K562 (cell line): ENCODE data around the gene DRC1. TPM values are rescaled to one million over a fixed set of nuclear protein-coding genes. Genes with fewer than 3 reads are reported as not detected.

Experiments used
- AFF4 ChIP-seq: sonication (generic); formaldehyde crosslinking; IDR thresholded peaks from 2 replicates; pipeline ENCODE4 v1.8.0; 2023; ENCODE audit warnings: mild to moderate bottlenecking, missing genetic modification reagents
- CREM ChIP-seq: IDR thresholded peaks from 2 replicates; pipeline ENCODE4 v1.6.1; 2014; ENCODE audit warnings: antibody characterized with exemption, low read depth
- ETV6 ChIP-seq, 3 experiments: fragments of 150-350 bp in 1 of 3; sonication (generic) in 1 of 3; formaldehyde crosslinking in 1 of 3; IDR thresholded peaks; 2 replicates each; pipeline versions ENCODE4 v1.6.1 to v1.8.0; 2014 to 2022; ENCODE audit warnings: borderline replicate concordance in 2 of 3, low read depth in 2 of 3, antibody characterized with exemption in 1 of 3, low read length in 1 of 3, mild to moderate bottlenecking in 1 of 3, missing genetic modification reagents in 1 of 3
- FOXP4 ChIP-seq: sonication (generic); formaldehyde crosslinking; IDR thresholded peaks from 2 replicates; pipeline ENCODE4 v1.8.0; 2022; ENCODE audit warnings: mild to moderate bottlenecking, missing genetic modification reagents, borderline replicate concordance
- GABPB2 ChIP-seq: fragments of 250-450 bp; sonication (Bioruptor Pico); conservative IDR thresholded peaks from 2 replicates; pipeline ENCODE4 v1.5.1; 2021; ENCODE audit warnings: mild to moderate bottlenecking
- HES1 ChIP-seq: fragments of 450-650 bp; IDR thresholded peaks from 2 replicates; pipeline ENCODE4 v1.6.1; 2016; ENCODE audit warnings: low read depth, mild to moderate bottlenecking, moderate library complexity
- KLF16 ChIP-seq: IDR thresholded peaks from 2 replicates; pipeline ENCODE4 v1.6.1; 2016; ENCODE audit warnings: antibody characterized with exemption
- MAZ ChIP-seq, 2 experiments: fragments of 450-650 bp in 1 of 2; sonication (generic) in 1 of 2; formaldehyde crosslinking; IDR thresholded peaks in 1 of 2; conservative IDR thresholded peaks in 1 of 2; 2 replicates each; pipeline versions ENCODE4 v1.4.0 to v1.5.0; 2020; ENCODE audit warnings: mild to moderate bottlenecking in 1 of 2, missing genetic modification reagents in 1 of 2
- MXD1 ChIP-seq: fragments of 250-450 bp; sonication (Bioruptor Pico); IDR thresholded peaks from 2 replicates; pipeline ENCODE4 v1.8.0; 2021; ENCODE audit warnings: borderline replicate concordance, mild to moderate bottlenecking, moderate library complexity; ENCODE audit not compliant: poor library complexity, severe bottlenecking
- NCOA1 ChIP-seq: fragments of 450-650 bp; IDR thresholded peaks from 2 replicates; pipeline ENCODE4 v1.6.1; 2016; ENCODE audit warnings: low read depth
- RBM15 ChIP-seq: fragments of 200-400 bp; formaldehyde crosslinking; IDR thresholded peaks from 2 replicates; pipeline ENCODE4 v1.6.1; 2018; ENCODE audit warnings: mild to moderate bottlenecking, low read length, moderate library complexity; ENCODE audit not compliant: insufficient read depth
- RBM25 ChIP-seq: fragments of 200-400 bp; formaldehyde crosslinking; IDR thresholded peaks from 2 replicates; pipeline ENCODE4 v1.6.1; 2018; ENCODE audit warnings: low read length, low read depth, moderate library complexity; ENCODE audit not compliant: severe bottlenecking
- SRSF3 ChIP-seq: fragments of 200-400 bp; formaldehyde crosslinking; IDR thresholded peaks from 2 replicates; pipeline ENCODE4 v1.6.1; 2016; ENCODE audit warnings: mild to moderate bottlenecking, low read length, moderate library complexity; ENCODE audit not compliant: insufficient read depth
- TAF9B ChIP-seq: fragments of 450-650 bp; IDR thresholded peaks from 2 replicates; pipeline ENCODE4 v1.6.1; 2018; ENCODE audit warnings: mild to moderate bottlenecking; ENCODE audit not compliant: partially characterized antibody
- TBL1XR1 ChIP-seq, 2 experiments: IDR thresholded peaks; 2 replicates each; pipeline ENCODE4 v1.6.1; 2012; ENCODE audit warnings: improper control_type of control experiment in 2 of 2, low read length in 2 of 2, mild to moderate bottlenecking in 1 of 2
- TCF7L2 ChIP-seq: fragments of 150-350 bp; IDR thresholded peaks from 2 replicates; pipeline ENCODE4 v1.6.1; 2016; ENCODE audit warnings: low read depth, mild to moderate bottlenecking, low read length, moderate library complexity
- TEAD4 ChIP-seq, 2 experiments: sonication (generic) in 1 of 2; formaldehyde crosslinking in 1 of 2; IDR thresholded peaks; 2 replicates each; pipeline versions ENCODE4 v1.6.1 to v1.8.0; 2012 to 2022; ENCODE audit warnings: borderline replicate concordance in 1 of 2, inconsistent platforms in 1 of 2, low read length in 1 of 2, mild to moderate bottlenecking in 1 of 2, missing genetic modification reagents in 1 of 2
- TRIM24 ChIP-seq, 2 experiments: fragments of 450-650 bp; IDR thresholded peaks; 2 replicates each; pipeline ENCODE4 v1.6.1; 2016
- ZNF197 ChIP-seq: fragments of 200-800 bp; sonication (Bioruptor generic); IDR thresholded peaks from 2 replicates; pipeline ENCODE4 v1.6.1; 2016; ENCODE audit warnings: low read depth, missing genetic modification characterization, missing compliant biosample characterization
- ZNF79 ChIP-seq: fragments of 250-450 bp; sonication (Bioruptor Pico); IDR thresholded peaks from 2 replicates; pipeline ENCODE4 v1.4.0; 2020; ENCODE audit warnings: low read depth, mild to moderate bottlenecking, moderate library complexity
- polyA plus RNA-seq, 8 experiments: library from polyadenylated mRNA; depleted of rRNA in 4 of 8; stranded (reverse) in 5 of 8; unstranded in 3 of 8; fragments of >200 nt; fragmentation: Nextera tagmentation in 2 of 8; fragmentation: Illumina TruSeq in 1 of 8; extraction: Ambion mirVana in 2 of 8; extraction: Trizol in 1 of 8; gene quantifications; 2 replicates each; pipeline versions ENCODE4 v1.2.1 to v1.2.3, GENCODE V29; 2011 to 2014; ENCODE audit warnings: inconsistent platforms in 1 of 8, missing spikeins in 1 of 8
- total RNA-seq, 7 experiments: library from RNA; depleted of rRNA in 6 of 7; stranded (reverse); fragments of >200 nt in 6 of 7; fragmentation: Illumina TruSeq in 2 of 7; extraction: Trizol in 2 of 7; gene quantifications; 2 replicates each; pipeline versions ENCODE4 v1.2.1 to v1.2.3, GENCODE V29; 2011 to 2021; ENCODE audit warnings: low replicate concordance in 1 of 7

Gene DRC1
- total and polyA plus RNA-seq, 9 of the 15 experiments (the other 6 are each of a cell fraction or from before 2014, with no cell fraction given), result 0.07 to 0.10 TPM; not detected in 7

- TF ChIP-seq MXD1 (CRISPR knock-in tag), result no peak
- no peak for TF ChIP-seq GABPB2 (CRISPR knock-in tag)
- TF ChIP-seq SRSF3, result no peak
- TF ChIP-seq TEAD4 (IDR thresholded peaks at IDR 0.05; ENCODE audit: low read length), result peak; percentile 79
- no peak for TF ChIP-seq TEAD4 (CRISPR knock-in tag; IDR thresholded peaks at IDR 0.05; ENCODE audit: borderline replicate concordance)
- TF ChIP-seq ZNF197, result 0 out of 2 replicates have a peak, but pooled peaks have one; percentile 23
- no peak for TF ChIP-seq FOXP4 (CRISPR knock-in tag)
- TF ChIP-seq CREM, result peak; percentile 80
- peak; percentile 83 for TF ChIP-seq RBM25
- TF ChIP-seq ETV6 (IDR thresholded peaks at IDR 0.05; ENCODE audit: borderline replicate concordance in 1 of 2, low read depth in 2 of 2, low read length in 1 of 2), result no peak
- no peak for TF ChIP-seq ETV6 (CRISPR knock-in tag; IDR thresholded peaks at IDR 0.05; ENCODE audit: borderline replicate concordance)
- TF ChIP-seq NCOA1, result peak; percentile 70; the same call in 1 of the 2 replicates
- no peak for TF ChIP-seq TCF7L2
- no peak for TF ChIP-seq AFF4
- peak in 1 of 2 experiments; percentile 28; a peak in 1 of 4 replicates for TF ChIP-seq TBL1XR1 (IDR thresholded peaks at IDR 0.05; ENCODE audit: low read length in 2 of 2)
- peak; percentile 30 for TF ChIP-seq TAF9B
- no peak for TF ChIP-seq RBM15
- peak; percentile 80 for TF ChIP-seq KLF16
- TF ChIP-seq ZNF79 (CRISPR knock-in tag), result no peak
- peak; percentile 78 for TF ChIP-seq HES1
- TF ChIP-seq MAZ (CRISPR knock-in tag; conservative IDR thresholded peaks at IDR 0.05 in 1 of 2, IDR thresholded peaks at IDR 0.05 in 1 of 2), result 0 out of 4 replicates have a peak, but pooled peaks of 1 of the 2 experiments have one; percentile 26
- peak; percentile 44 to 46; a peak in 1 of 4 replicates for TF ChIP-seq TRIM24 (IDR thresholded peaks at IDR 0.05)
Observed at GRCh38 chr2:26396734-26397298, 4.9 kb upstream of the DRC1 start (continued).
